Thyroid gland (tissue), 4 donors: ENCODE results near the gene CAPZB.

Experiments used
- CTCF ChIP-seq, 6 experiments: fragments of 200-600 bp in 3 of 6; fragments of 450-650 bp in 3 of 6; sonication (generic) in 3 of 6; IDR thresholded peaks; one replicate each; pipeline ENCODE4 v1.5.1; 2016 to 2019; ENCODE audit warnings: antibody characterized with exemption in 6 of 6, mild to moderate bottlenecking in 2 of 6, inconsistent platforms in 1 of 6, moderate library complexity in 1 of 6
- POLR2A ChIP-seq, 2 donors: fragments of 450-650 bp; IDR thresholded peaks; one replicate each; pipeline ENCODE4 v1.6.1; 2017; ENCODE audit warnings: antibody characterized with exemption in 2 of 2, mild to moderate bottlenecking in 2 of 2, moderate library complexity in 1 of 2

GRCh38 chr1:19441048-19441780 is 44.1 kb downstream of the CAPZB start:
- TF ChIP-seq CTCF (IDR thresholded peaks at IDR 0.05) = no peak
- TF ChIP-seq POLR2A (IDR thresholded peaks at IDR 0.05) = no peak
